ENCODE results near the gene PLEKHG4B. TPM values are rescaled to one million over a fixed set of nuclear protein-coding genes. Genes with fewer than 3 reads are reported as not detected.

The PLEKHG4B gene
- total RNA-seq, 1 experiment from 2014 or later: 44.3 TPM

- peaks cover 6% of the 10 kb centered on the region for H3K23me2 ChIP-seq (ENCODE audit: insufficient read length, low read depth, low read length, poor library complexity, severe bottlenecking)
- H3K36me3 Mint-ChIP-seq (ENCODE audit: insufficient read depth in 1 of 3, low read depth in 3 of 3): peaks cover 0 to 4% (median 3%) of the 10 kb centered on the region in 3 experiments; a peak in 2 of 7 replicates
- H3K4me1 Mint-ChIP-seq: peaks cover 49 to 59% of the 10 kb centered on the region in 2 experiments
- H3K27me3 Mint-ChIP-seq (ENCODE audit: low read depth): no peaks in the 10 kb centered on the region; the same call in none of the 2 replicates
- no peak overlapping the region for H4K91ac ChIP-seq (ENCODE audit: insufficient read length, low read depth, low read length)
- H4K5ac ChIP-seq (ENCODE audit: insufficient read length, low read depth, low read length): no peak overlapping the region
- no CpG with 5 or more reads among the region's 2 CpGs for WGBS (ENCODE audit: extremely low coverage, insufficient read length, low lambda C conversion rate)
- no peaks in the 10 kb centered on the region for H4K20me1 ChIP-seq (ENCODE audit: control insufficient read depth, insufficient read depth, insufficient read length)
- no peak overlapping the region for H4K8ac ChIP-seq (replicated peaks; ENCODE audit: insufficient read length, low read depth, low read length)
- H3K9ac ChIP-seq (ENCODE audit: extremely low read depth, insufficient read length, low read length): no peak overlapping the region
- no peak overlapping the region for H3K18ac ChIP-seq (ENCODE audit: insufficient read length, low read depth, low read length)
- no peak overlapping the region for H3K27ac ChIP-seq (ENCODE audit: insufficient read length, low read depth, low read length)
- DNase-seq: no peak
- H2BK20ac ChIP-seq (ENCODE audit: low read depth, low read length, poor library complexity, severe bottlenecking): no peak overlapping the region
- no peaks in the 10 kb centered on the region for H3K79me1 ChIP-seq (ENCODE audit: insufficient read depth, low read depth, low read length, poor library complexity, severe bottlenecking)
- H3K4me1 ChIP-seq (ENCODE audit: insufficient read depth, low read length): peaks cover 9% of the 10 kb centered on the region; the same call in 1 of the 2 replicates
- TF ChIP-seq CTCF (conservative IDR thresholded peaks at IDR 0.05): no peak; the same call in 2 of the 3 replicates
- no peak overlapping the region for H3K27ac Mint-ChIP-seq
- H3K23ac ChIP-seq (ENCODE audit: insufficient read length, low read depth, low read length): no peak overlapping the region
- H3K9me3 Mint-ChIP-seq: peaks cover 0 to 3% of the 10 kb centered on the region in 2 experiments; a peak in 2 of 5 replicates
- no peak overlapping the region for H2AK5ac ChIP-seq (ENCODE audit: insufficient read length, low read length)
- no peak overlapping the region for H3T11ph ChIP-seq (ENCODE audit: low read length)
- no peak overlapping the region for H3K14ac ChIP-seq (ENCODE audit: insufficient read depth, low read length)
- no peak overlapping the region for H3K4me3 Mint-ChIP-seq
- no peaks in the 10 kb centered on the region for H3K27me3 ChIP-seq (ENCODE audit: insufficient read depth, low read length)
- no peaks in the 10 kb centered on the region for H3K79me2 ChIP-seq (ENCODE audit: insufficient read depth, low read length)
- H2BK12ac ChIP-seq (ENCODE audit: insufficient read length, low read depth, low read length): no peak overlapping the region
- H3K4ac ChIP-seq (ENCODE audit: low read depth, low read length): no peak overlapping the region
- no peak overlapping the region for H2BK15ac ChIP-seq (ENCODE audit: low read depth, low read length)
- H3K9me3 ChIP-seq (ENCODE audit: control insufficient read depth, low read depth, low read length): no peaks in the 10 kb centered on the region
- no peak overlapping the region for H2BK5ac ChIP-seq (ENCODE audit: insufficient read length, low read length)
- H3K56ac ChIP-seq (ENCODE audit: insufficient read length, low read depth, low read length): no peak overlapping the region
- H3K4me2 ChIP-seq (ENCODE audit: insufficient read depth, insufficient read length, low read length): no peak overlapping the region
- no peak overlapping the region for H2BK120ac ChIP-seq (ENCODE audit: low read depth, low read length, poor library complexity, severe bottlenecking)
- H2AFZ ChIP-seq (ENCODE audit: low read length): no peak overlapping the region
Observed at GRCh38 chr5:78805-79149, 13.2 kb upstream of the PLEKHG4B start.

All from H9 (cell line).